Measurements from ENCODE around the gene GATA3. TPM values are rescaled to one million over a fixed set of nuclear protein-coding genes. Genes with fewer than 3 reads are reported as not detected.

GATA3 gene
- total RNA-seq, 2 donors from 2014 or later: 14.2 to 25.2 TPM

GRCh38 chr10:8104005-8104404 is 49.5 kb downstream of the GATA3 start:
- no peaks in the 10 kb centered on the region for H3K4me1 Mint-ChIP-seq
- H3K4me3 Mint-ChIP-seq: no peak overlapping the region
- H3K27me3 Mint-ChIP-seq: no peaks in the 10 kb centered on the region
- peak; percentile 24 for ATAC-seq (replicated peaks)
- no peaks in the 10 kb centered on the region for H3K9me3 Mint-ChIP-seq
- H3K27ac Mint-ChIP-seq: peak overlapping the region; percentile 20
- no peaks in the 10 kb centered on the region for H3K36me3 Mint-ChIP-seq (ENCODE audit: low read depth)

DNA sequence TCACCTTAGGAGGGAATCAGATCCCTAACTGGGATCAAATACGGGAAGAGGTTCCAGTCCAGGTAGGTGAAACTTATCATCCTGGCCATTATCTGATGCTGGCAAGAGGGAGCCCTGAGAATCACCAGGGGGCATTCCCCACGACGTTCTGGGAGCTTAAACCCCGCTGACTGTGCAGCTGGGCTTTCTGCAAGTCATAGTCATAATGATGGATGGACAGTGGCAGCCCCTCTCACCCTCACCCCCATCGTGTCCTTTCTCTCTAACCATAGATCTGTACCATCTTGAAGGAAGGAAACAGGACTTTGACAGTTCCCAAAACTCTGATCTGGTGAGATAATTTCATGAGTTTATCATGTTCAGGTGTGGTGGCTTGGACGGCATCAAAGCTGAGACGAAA is 50.2 kb downstream of the GATA3 start:
- H3K4me1 Mint-ChIP-seq: no peaks in the 10 kb centered on the region
- H3K4me3 Mint-ChIP-seq: no peak overlapping the region
- ATAC-seq (replicated peaks): no peak
- H3K27ac Mint-ChIP-seq: no peak overlapping the region
- H3K9me3 Mint-ChIP-seq: no peaks in the 10 kb centered on the region
- H3K27me3 Mint-ChIP-seq: no peaks in the 10 kb centered on the region
- H3K36me3 Mint-ChIP-seq (ENCODE audit: low read depth): no peaks in the 10 kb centered on the region

GRCh38 chr10:8105932-8106331 is 51.4 kb downstream of the GATA3 start:
- H3K27me3 Mint-ChIP-seq: no peaks in the 10 kb centered on the region
- no peaks in the 10 kb centered on the region for H3K4me1 Mint-ChIP-seq
- H3K36me3 Mint-ChIP-seq (ENCODE audit: low read depth): no peaks in the 10 kb centered on the region
- no peaks in the 10 kb centered on the region for H3K9me3 Mint-ChIP-seq
- ATAC-seq (replicated peaks): no peak
- H3K27ac Mint-ChIP-seq: no peak overlapping the region
- no peak overlapping the region for H3K4me3 Mint-ChIP-seq

DNA sequence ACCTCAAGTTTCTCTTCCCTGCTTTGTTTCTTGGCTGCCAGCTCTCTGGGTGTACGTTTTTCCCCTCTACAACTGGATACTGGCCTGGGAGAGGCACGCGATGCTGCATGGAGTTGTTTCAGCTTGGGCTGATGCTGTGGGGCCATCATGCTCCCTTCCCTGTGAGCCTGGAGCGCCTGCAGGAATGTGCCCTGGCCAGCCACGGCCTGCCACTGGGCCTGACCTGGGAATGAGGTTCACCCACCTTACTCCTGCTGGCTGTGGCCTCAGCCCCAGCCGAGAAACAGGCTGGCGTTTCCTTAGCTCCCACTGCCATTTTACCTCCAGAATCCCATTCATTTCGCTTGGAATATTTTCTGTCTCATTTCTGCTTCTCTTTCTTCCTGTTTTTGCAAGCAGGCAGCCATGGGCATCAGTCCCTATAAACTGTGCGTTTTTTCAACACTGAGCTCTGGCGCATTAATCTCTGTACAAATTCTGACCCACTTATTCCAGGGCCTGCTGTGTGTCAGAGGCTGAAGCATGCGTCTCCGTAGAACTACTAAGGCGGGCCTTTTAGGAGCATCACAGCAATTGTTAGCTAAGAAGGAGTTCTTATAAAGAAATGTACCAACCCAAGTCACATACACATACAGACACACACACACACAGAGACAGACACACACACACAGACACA is 57.9 kb downstream of the GATA3 start:
- Mint-ChIP-seq H3K27ac (no peak overlapping the region), H3K36me3 (ENCODE audit: low read depth) (no peaks in the 10 kb centered on the region), H3K9me3 (no peaks in the 10 kb centered on the region), H3K4me1 (no peaks in the 10 kb centered on the region), H3K27me3 (no peaks in the 10 kb centered on the region), H3K4me3 (no peak overlapping the region)
- no peak for ATAC-seq (replicated peaks)

- H3K36me3 Mint-ChIP-seq (ENCODE audit: low read depth): no peaks in the 10 kb centered on the region
Observed at GRCh38 chr10:8112942-8113442, 58.5 kb downstream of the GATA3 start.

GRCh38 chr10:8113616-8114015 is 59.1 kb downstream of the GATA3 start:
- no peaks in the 10 kb centered on the region for H3K27me3 Mint-ChIP-seq
- ATAC-seq (replicated peaks): no peak
- no peak overlapping the region for H3K27ac Mint-ChIP-seq
- H3K9me3 Mint-ChIP-seq: no peaks in the 10 kb centered on the region
- H3K4me3 Mint-ChIP-seq: no peak overlapping the region
- no peaks in the 10 kb centered on the region for H3K36me3 Mint-ChIP-seq (ENCODE audit: low read depth)
- H3K4me1 Mint-ChIP-seq: no peaks in the 10 kb centered on the region

More at GRCh38 chr10:8112942-8113442, 58.5 kb downstream of the GATA3 start:
- H3K4me3 Mint-ChIP-seq: no peak overlapping the region
- H3K27me3 Mint-ChIP-seq: no peaks in the 10 kb centered on the region
- no peak overlapping the region for H3K27ac Mint-ChIP-seq
- ATAC-seq (replicated peaks): no peak
- no peaks in the 10 kb centered on the region for H3K4me1 Mint-ChIP-seq
- H3K9me3 Mint-ChIP-seq: no peaks in the 10 kb centered on the region

GRCh38 chr10:8114741-8115617 is 60.5 kb downstream of the GATA3 start:
- Mint-ChIP-seq H3K27ac (no peak overlapping the region), H3K9me3 (no peaks in the 10 kb centered on the region), H3K36me3 (ENCODE audit: low read depth) (no peaks in the 10 kb centered on the region), H3K4me3 (no peak overlapping the region), H3K4me1 (no peaks in the 10 kb centered on the region), H3K27me3 (no peaks in the 10 kb centered on the region)
- ATAC-seq (replicated peaks): no peak

DNA sequence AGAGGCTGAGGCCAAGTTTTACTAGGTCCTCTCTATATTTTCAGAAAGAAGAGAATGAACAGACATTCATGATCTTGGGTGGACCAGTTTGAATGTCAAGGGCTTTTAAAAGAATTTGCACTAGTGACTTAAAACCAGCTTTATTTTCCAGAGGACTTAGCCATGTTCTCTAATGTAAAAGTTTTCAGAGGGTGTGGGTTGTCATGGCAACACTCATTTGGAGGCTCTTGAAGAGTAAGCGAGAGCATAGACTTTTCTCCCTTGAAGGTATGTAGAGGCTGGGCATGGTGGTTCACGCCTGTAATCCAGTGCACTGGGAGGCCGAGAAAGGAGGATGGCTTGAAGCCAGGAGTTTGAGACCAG is 61.1 kb downstream of the GATA3 start:
- no peaks in the 10 kb centered on the region for H3K27me3 Mint-ChIP-seq
- no peak for ATAC-seq (replicated peaks)
- no peak overlapping the region for H3K4me3 Mint-ChIP-seq
- no peaks in the 10 kb centered on the region for H3K36me3 Mint-ChIP-seq (ENCODE audit: low read depth)
- H3K4me1 Mint-ChIP-seq: no peaks in the 10 kb centered on the region
- no peaks in the 10 kb centered on the region for H3K9me3 Mint-ChIP-seq
- no peak overlapping the region for H3K27ac Mint-ChIP-seq

DNA sequence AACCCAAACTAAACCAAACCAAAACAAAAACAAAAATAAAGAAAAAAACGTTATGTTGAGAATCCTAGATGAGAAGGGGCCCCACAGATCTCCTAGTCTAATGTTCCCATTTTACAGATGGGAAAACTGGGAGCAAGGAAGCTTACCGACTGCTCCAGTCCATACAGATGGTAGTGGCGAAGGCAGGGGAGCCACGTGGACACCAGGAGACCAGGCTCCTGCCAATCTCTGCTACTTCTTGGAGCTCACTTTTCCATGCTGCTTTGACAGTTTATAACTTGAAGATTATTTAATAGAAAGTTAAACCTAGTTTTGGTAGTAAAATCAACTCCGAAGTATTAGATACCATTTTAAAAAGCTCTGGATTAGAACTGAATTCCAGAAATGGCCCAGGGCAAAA is 62.0 kb downstream of the GATA3 start:
- no peak overlapping the region for H3K27ac Mint-ChIP-seq
- H3K27me3 Mint-ChIP-seq: no peaks in the 10 kb centered on the region
- H3K4me1 Mint-ChIP-seq: no peaks in the 10 kb centered on the region
- no peak overlapping the region for H3K4me3 Mint-ChIP-seq
- H3K9me3 Mint-ChIP-seq: no peaks in the 10 kb centered on the region
- no peak for ATAC-seq (replicated peaks)
- H3K36me3 Mint-ChIP-seq (ENCODE audit: low read depth): no peaks in the 10 kb centered on the region

GRCh38 chr10:8116926-8117493 is 62.5 kb downstream of the GATA3 start:
- no peak overlapping the region for H3K4me3 Mint-ChIP-seq
- no peaks in the 10 kb centered on the region for H3K36me3 Mint-ChIP-seq (ENCODE audit: low read depth)
- no peak for ATAC-seq (replicated peaks)
- H3K9me3 Mint-ChIP-seq: no peaks in the 10 kb centered on the region
- no peaks in the 10 kb centered on the region for H3K27me3 Mint-ChIP-seq
- H3K4me1 Mint-ChIP-seq: no peaks in the 10 kb centered on the region
- no peak overlapping the region for H3K27ac Mint-ChIP-seq

DNA sequence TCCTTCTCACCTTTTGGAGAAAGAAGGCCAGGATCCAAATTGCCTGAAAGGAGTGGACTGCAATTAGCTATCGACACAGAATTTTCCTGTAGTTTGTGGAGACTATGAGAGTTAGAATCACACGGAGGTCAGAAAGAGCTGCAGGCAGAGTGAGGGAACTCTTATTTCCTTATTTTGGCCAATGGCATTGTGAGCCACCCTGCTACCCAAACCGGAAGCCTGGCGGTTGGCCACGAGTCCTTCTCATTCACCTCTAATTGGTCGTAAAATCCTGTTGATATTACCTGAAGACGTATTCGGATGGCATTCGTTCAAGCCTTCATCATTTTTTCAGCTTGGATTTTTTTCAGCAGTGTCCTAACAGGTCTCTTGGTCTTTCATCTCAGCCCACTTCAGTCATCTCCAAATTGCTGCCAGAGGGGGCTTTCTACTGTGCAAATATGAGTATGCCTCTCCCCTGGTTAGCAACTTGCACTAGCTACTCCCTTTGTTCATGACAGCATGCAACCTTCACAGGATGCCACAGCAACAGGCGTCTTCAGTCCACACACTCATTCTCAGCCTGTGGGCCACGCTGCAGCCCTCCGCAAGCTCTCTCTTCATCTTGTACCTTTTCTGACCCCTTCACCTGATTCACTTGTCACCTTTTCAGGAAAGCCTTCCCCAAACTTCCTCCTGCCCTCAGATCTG is 66.9 kb downstream of the GATA3 start:
- Mint-ChIP-seq H3K4me3 (no peak overlapping the region), H3K4me1 (no peaks in the 10 kb centered on the region), H3K27ac (peak overlapping the region; percentile 7), H3K9me3 (no peaks in the 10 kb centered on the region), H3K36me3 (ENCODE audit: low read depth) (no peaks in the 10 kb centered on the region), H3K27me3 (no peaks in the 10 kb centered on the region)
- ATAC-seq (replicated peaks): no peak

GRCh38 chr10:8122611-8123369 is 68.3 kb downstream of the GATA3 start:
- no peak for ATAC-seq (replicated peaks)
- Mint-ChIP-seq H3K36me3 (ENCODE audit: low read depth) (no peaks in the 10 kb centered on the region), H3K9me3 (no peaks in the 10 kb centered on the region), H3K27me3 (no peaks in the 10 kb centered on the region), H3K4me3 (no peak overlapping the region), H3K4me1 (no peaks in the 10 kb centered on the region), H3K27ac (no peak overlapping the region)

- no peaks in the 10 kb centered on the region for H3K36me3 Mint-ChIP-seq (ENCODE audit: low read depth)
- H3K27ac Mint-ChIP-seq: no peak overlapping the region
- H3K4me1 Mint-ChIP-seq: no peaks in the 10 kb centered on the region
- ATAC-seq (replicated peaks): no peak
- no peaks in the 10 kb centered on the region for H3K9me3 Mint-ChIP-seq
- H3K27me3 Mint-ChIP-seq: no peaks in the 10 kb centered on the region
- H3K4me3 Mint-ChIP-seq: no peak overlapping the region
Observed at GRCh38 chr10:8124436-8124835, 69.9 kb downstream of the GATA3 start.
